CD14-positive monocyte (primary cell): ENCODE measurements around the gene CC2D1A. TPM values are rescaled to one million over a fixed set of nuclear protein-coding genes. Genes with fewer than 3 reads are reported as not detected.

ENCODE experiments used
- DNase-seq, 3 donors: peaks; one replicate each; pipeline ENCODE4 v3.0.0-alpha.2; 2011 to 2022
- H2AFZ ChIP-seq: 2 replicates; pipeline ENCODE4 v1.6.0; 2012; ENCODE audit warnings: mild to moderate bottlenecking, low read depth, low read length, inconsistent platforms; ENCODE audit not compliant: insufficient read depth, poor library complexity, severe bottlenecking
- H3K27ac ChIP-seq, 2 donors: 1 replicate in 1 of 2; 2 replicates in 1 of 2; pipeline ENCODE4 v1.5.1; 2012 to 2013; ENCODE audit warnings: low read length in 2 of 2, control low read depth in 1 of 2, inconsistent platforms in 1 of 2, low read depth in 1 of 2, mild to moderate bottlenecking in 1 of 2
- H3K27me3 ChIP-seq, 2 donors: one replicate each; pipeline versions ENCODE4 v1.6.0 to v1.6.1; 2011 to 2013; ENCODE audit warnings: low read length in 2 of 2; ENCODE audit not compliant: control insufficient read depth in 2 of 2, insufficient read depth in 2 of 2
- H3K36me3 ChIP-seq, 2 donors: replicated peaks in 1 of 2; 1 replicate in 1 of 2; 2 replicates in 1 of 2; pipeline versions ENCODE4 v1.5.1 to v1.6.1; 2012 to 2013; ENCODE audit warnings: low read length in 2 of 2, control low read depth in 1 of 2, inconsistent platforms in 1 of 2, mild to moderate bottlenecking in 1 of 2; ENCODE audit not compliant: insufficient read depth in 2 of 2, control insufficient read depth in 1 of 2
- H3K4me1 ChIP-seq, 2 donors: 1 replicate in 1 of 2; 2 replicates in 1 of 2; pipeline versions ENCODE4 v1.5.1 to v1.6.1; 2012 to 2013; ENCODE audit warnings: low read length in 2 of 2, control low read depth in 1 of 2, inconsistent platforms in 1 of 2, mild to moderate bottlenecking in 1 of 2, moderate library complexity in 1 of 2; ENCODE audit not compliant: insufficient read depth in 2 of 2, control insufficient read depth in 1 of 2
- H3K4me2 ChIP-seq: replicated peaks from 2 replicates; pipeline ENCODE3; 2012; ENCODE audit warnings: low read length, moderate library complexity, mild to moderate bottlenecking; ENCODE audit not compliant: poor library complexity, severe bottlenecking; ENCODE audit errors: extremely low read depth
- H3K4me3 ChIP-seq, 3 experiments: fragments of 200-600 bp in 1 of 3; sonication (generic) in 1 of 3; replicated peaks in 1 of 3; 1 replicate in 2 of 3; 2 replicates in 1 of 3; pipeline ENCODE4 v1.5.1; 2011 to 2013; ENCODE audit warnings: low read length in 3 of 3, mild to moderate bottlenecking in 3 of 3, control low read depth in 2 of 3, low read depth in 2 of 3, inconsistent platforms in 1 of 3, moderate library complexity in 1 of 3
- H3K79me2 ChIP-seq: 2 replicates; pipeline ENCODE4 v1.6.0; 2012; ENCODE audit warnings: mild to moderate bottlenecking, control low read depth, inconsistent platforms, low read length, moderate library complexity; ENCODE audit not compliant: insufficient read depth
- H3K9ac ChIP-seq: 2 replicates; pipeline ENCODE4 v1.6.0; 2017; ENCODE audit warnings: low read length, mild to moderate bottlenecking; ENCODE audit not compliant: insufficient read depth, poor library complexity, severe bottlenecking
- H3K9me3 ChIP-seq, 2 donors: replicated peaks in 1 of 2; 1 replicate in 1 of 2; 2 replicates in 1 of 2; pipeline versions ENCODE4 v1.5.1 to v1.6.1; 2012 to 2013; ENCODE audit warnings: low read length in 2 of 2, control low read depth in 1 of 2; ENCODE audit not compliant: control insufficient read depth in 1 of 2, insufficient read depth in 1 of 2
- H4K20me1 ChIP-seq: 2 replicates; pipeline ENCODE4 v1.6.0; 2012; ENCODE audit warnings: mild to moderate bottlenecking, low read length, control low read depth, moderate library complexity; ENCODE audit not compliant: insufficient read depth
- H3K27ac Mint-ChIP-seq, 7 donors: one replicate each; pipeline ENCODE4 v1.8.0; 2020; ENCODE audit warnings: mild to moderate bottlenecking in 7 of 7, mixed read lengths in 7 of 7, moderate library complexity in 6 of 7, inconsistent platforms in 2 of 7
- H3K27me3 Mint-ChIP-seq, 3 donors: one replicate each; pipeline ENCODE4 v1.8.0; 2021 to 2022; ENCODE audit warnings: low read depth in 3 of 3, mild to moderate bottlenecking in 3 of 3, mixed read lengths in 3 of 3, moderate library complexity in 3 of 3, inconsistent platforms in 1 of 3
- H3K36me3 Mint-ChIP-seq, 2 donors: one replicate each; pipeline ENCODE4 v1.8.0; 2020; ENCODE audit warnings: mixed read lengths in 2 of 2, inconsistent platforms in 1 of 2, mild to moderate bottlenecking in 1 of 2
- H3K4me1 Mint-ChIP-seq: one replicate; pipeline ENCODE4 v1.8.0; 2020; ENCODE audit warnings: mild to moderate bottlenecking, mixed read lengths
- H3K4me3 Mint-ChIP-seq, 2 donors: one replicate each; pipeline ENCODE4 v1.8.0; 2020; ENCODE audit warnings: mild to moderate bottlenecking in 2 of 2, mixed read lengths in 2 of 2, moderate library complexity in 1 of 2
- H3K9me3 Mint-ChIP-seq, 7 donors: one replicate each; pipeline ENCODE4 v1.8.0; 2020 to 2022; ENCODE audit warnings: mixed read lengths in 7 of 7, mild to moderate bottlenecking in 6 of 7, moderate library complexity in 6 of 7, inconsistent platforms in 2 of 7
- CTCF ChIP-seq: fragments of 200-600 bp; IDR thresholded peaks from one replicate; pipeline ENCODE4 v1.8.0; 2022; ENCODE audit warnings: antibody characterized with exemption, mild to moderate bottlenecking
- WGBS: methylation state at CpG from one replicate; pipeline ENCODE4 v1.1.5; 2013; ENCODE audit warnings: missing lambda C conversion rate; ENCODE audit not compliant: insufficient coverage; 5-methylcytosine and 5-hydroxymethylcytosine counted together
- intact Hi-C, 2 donors: fragments of 100-400 bp; cut with micrococcal nuclease; formaldehyde crosslinking; loops; one replicate each; pipeline versions ENCODE4 v1.15.0 to v1.15.1; 2023
- polyA plus RNA-seq, 3 donors: library from polyadenylated mRNA; depleted of rRNA in 1 of 3; unstranded in 2 of 3; stranded (reverse) in 1 of 3; fragments of 300-500 nt in 2 of 3; fragments of >200 nt in 1 of 3; fragmentation: Illumina TruSeq in 2 of 3; gene quantifications; 1 replicate in 2 of 3; 2 replicates in 1 of 3; pipeline ENCODE4 v1.2.3, GENCODE V29; 2012 to 2021

CC2D1A gene
- polyA plus RNA-seq, 3 donors = 4.6 to 27.0 (median 6.2) TPM

- Histone ChIP-seq H4K20me1 (no peaks in the 10 kb centered on the region), H3K4me1 (peaks cover 16% of the 10 kb centered on the region in 2 donors), H3K27ac (no peak overlapping the region), H3K27me3 (peaks cover 9 to 25% of the 10 kb centered on the region in 2 donors), H3K4me2 (no peak overlapping the region), H3K9me3 (peaks cover 0 to 6% of the 10 kb centered on the region in 2 donors), H2AFZ (no peak overlapping the region), H3K4me3 (no peak overlapping the region), H3K79me2 (no peaks in the 10 kb centered on the region), H3K9ac (no peak overlapping the region), H3K36me3 (no peaks in the 10 kb centered on the region)
- 100% methylated on average over 2 of the region's 4 CpGs for WGBS
- peak overlapping the region in 1 of 7 donors; percentile 82 for H3K27ac Mint-ChIP-seq
- H3K4me1 Mint-ChIP-seq = peaks cover 16% of the 10 kb centered on the region
- no peak overlapping the region for H3K4me3 Mint-ChIP-seq
- peaks cover 28 to 54% (median 33%) of the 10 kb centered on the region in 3 donors for H3K27me3 Mint-ChIP-seq
- DNase-seq = no peak
- TF ChIP-seq CTCF = no peak
- intact Hi-C loops = loop anchor here in 1 of 2 donors (10.0 kb wide), 1 partner anchor 614 kb away; no protein-coding TSS in a partner anchor
- H3K36me3 Mint-ChIP-seq = peaks cover 6 to 7% of the 10 kb centered on the region in 2 donors
- peaks cover 0 to 4% (median 0%) of the 10 kb centered on the region in 7 donors for H3K9me3 Mint-ChIP-seq
Observed at GRCh38 chr19:13870873-13871272, 35.1 kb upstream of the CC2D1A start.

GRCh38 chr19:13872339-13872694, 33.7 kb upstream of the CC2D1A start:
- intact Hi-C loops = loop anchor here in 1 of 2 donors (10.0 kb wide), 1 partner anchor 612 kb away; no protein-coding TSS in a partner anchor
- H3K36me3 Mint-ChIP-seq = no peaks in the 10 kb centered on the region
- peaks cover 0 to 14% of the 10 kb centered on the region in 2 donors for H3K27me3 ChIP-seq
- 83% methylated on average over 1 of the region's 5 CpGs for WGBS
- peak overlapping the region; percentile 80 for H3K4me2 ChIP-seq
- H3K27me3 Mint-ChIP-seq = peaks cover 19 to 41% (median 19%) of the 10 kb centered on the region in 3 donors
- H3K9me3 Mint-ChIP-seq = no peaks in the 10 kb centered on the region
- no peak overlapping the region for H3K27ac ChIP-seq
- no peak for TF ChIP-seq CTCF
- H2AFZ ChIP-seq = peak overlapping the region; percentile 88
- no peaks in the 10 kb centered on the region for H4K20me1 ChIP-seq
- DNase-seq = no peak
- peaks cover 9% of the 10 kb centered on the region for H3K4me1 Mint-ChIP-seq
- H3K27ac Mint-ChIP-seq = peak overlapping the region in 1 of 7 donors; percentile 32
- peaks cover 10 to 11% of the 10 kb centered on the region in 2 donors for H3K4me1 ChIP-seq
- H3K9me3 ChIP-seq = no peaks in the 10 kb centered on the region
- H3K36me3 ChIP-seq = no peaks in the 10 kb centered on the region
- peak overlapping the region in 2 of 3 experiments; percentile 32 to 68 for H3K4me3 ChIP-seq
- H3K79me2 ChIP-seq = no peaks in the 10 kb centered on the region
- peak overlapping the region; percentile 46 for H3K9ac ChIP-seq
- H3K4me3 Mint-ChIP-seq = peak overlapping the region; percentile 74 to 89
